Measurements from ENCODE around the gene FBN3.

FBN3 gene

GRCh38 chr19:8126511-8126910, 22.9 kb downstream of the FBN3 start:
- Histone ChIP-seq H2AFZ (ENCODE audit: low read length) (no peak overlapping the region), H3K79me2 (ENCODE audit: insufficient read depth, low read length) (no peaks in the 10 kb centered on the region), H3K9me2 (replicated peaks; ENCODE audit: low read depth, low read length) (no peaks in the 10 kb centered on the region), H3K27me3 (ENCODE audit: insufficient read depth, low read length, poor library complexity, severe bottlenecking) (no peaks in the 10 kb centered on the region), H3K4me2 (ENCODE audit: low read depth, low read length, poor library complexity, severe bottlenecking) (no peak overlapping the region), H4K20me1 (ENCODE audit: insufficient read depth, low read length, poor library complexity, severe bottlenecking) (no peaks in the 10 kb centered on the region), H3K36me3 (ENCODE audit: insufficient read depth, low read length) (no peaks in the 10 kb centered on the region), H3K4me1 (ENCODE audit: insufficient read depth, low read length, poor library complexity, severe bottlenecking) (no peaks in the 10 kb centered on the region), H3K9ac (ENCODE audit: low read depth, low read length, poor library complexity, severe bottlenecking) (no peak overlapping the region), H3F3A (ENCODE audit: low read depth) (no peaks in the 10 kb centered on the region), H3K4me3 (ENCODE audit: low read length, poor library complexity, severe bottlenecking) (no peak overlapping the region), H3K9me3 (ENCODE audit: insufficient read depth, low read depth, low read length) (no peaks in the 10 kb centered on the region)
- TF ChIP-seq EZH2phosphoT487 (IDR thresholded peaks at IDR 0.05; ENCODE audit: borderline replicate concordance): no peak
- TF ChIP-seq, protein P1, sequence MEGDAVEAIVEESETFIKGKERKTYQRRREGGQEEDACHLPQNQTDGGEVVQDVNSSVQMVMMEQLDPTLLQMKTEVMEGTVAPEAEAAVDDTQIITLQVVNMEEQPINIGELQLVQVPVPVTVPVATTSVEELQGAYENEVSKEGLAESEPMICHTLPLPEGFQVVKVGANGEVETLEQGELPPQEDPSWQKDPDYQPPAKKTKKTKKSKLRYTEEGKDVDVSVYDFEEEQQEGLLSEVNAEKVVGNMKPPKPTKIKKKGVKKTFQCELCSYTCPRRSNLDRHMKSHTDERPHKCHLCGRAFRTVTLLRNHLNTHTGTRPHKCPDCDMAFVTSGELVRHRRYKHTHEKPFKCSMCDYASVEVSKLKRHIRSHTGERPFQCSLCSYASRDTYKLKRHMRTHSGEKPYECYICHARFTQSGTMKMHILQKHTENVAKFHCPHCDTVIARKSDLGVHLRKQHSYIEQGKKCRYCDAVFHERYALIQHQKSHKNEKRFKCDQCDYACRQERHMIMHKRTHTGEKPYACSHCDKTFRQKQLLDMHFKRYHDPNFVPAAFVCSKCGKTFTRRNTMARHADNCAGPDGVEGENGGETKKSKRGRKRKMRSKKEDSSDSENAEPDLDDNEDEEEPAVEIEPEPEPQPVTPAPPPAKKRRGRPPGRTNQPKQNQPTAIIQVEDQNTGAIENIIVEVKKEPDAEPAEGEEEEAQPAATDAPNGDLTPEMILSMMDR (conservative IDR thresholded peaks at IDR 0.05; ENCODE audit: low read length): no peak

DNA sequence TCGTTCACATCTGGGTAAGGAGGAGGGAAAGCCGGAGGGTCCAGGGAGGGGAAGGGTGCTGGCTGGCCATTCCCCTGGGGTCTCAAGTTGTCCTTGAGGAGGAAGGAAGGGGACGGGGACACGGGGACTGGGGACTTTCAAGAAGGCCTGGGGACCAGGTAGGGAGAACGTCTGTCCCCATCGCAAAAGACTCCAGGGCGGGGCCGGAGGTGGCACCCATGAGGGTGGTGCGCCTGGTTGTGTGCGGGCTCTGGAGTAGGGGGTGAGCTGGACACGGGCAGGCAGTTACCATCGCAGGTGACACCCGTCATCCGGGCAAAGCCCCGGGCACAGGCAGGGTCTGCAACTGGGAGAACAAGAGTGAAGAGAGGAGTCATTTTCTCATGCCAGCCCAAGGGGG, 23.4 kb downstream of the FBN3 start:
- no peak overlapping the region for H3K4me3 ChIP-seq (ENCODE audit: low read length, poor library complexity, severe bottlenecking)
- no peaks in the 10 kb centered on the region for H3K9me3 ChIP-seq (ENCODE audit: insufficient read depth, low read depth, low read length)
- H3K9me2 ChIP-seq (replicated peaks; ENCODE audit: low read depth, low read length): no peaks in the 10 kb centered on the region
- H3F3A ChIP-seq (ENCODE audit: low read depth): no peaks in the 10 kb centered on the region
- no peaks in the 10 kb centered on the region for H3K4me1 ChIP-seq (ENCODE audit: insufficient read depth, low read length, poor library complexity, severe bottlenecking)
- no peak overlapping the region for H2AFZ ChIP-seq (ENCODE audit: low read length)
- no peaks in the 10 kb centered on the region for H4K20me1 ChIP-seq (ENCODE audit: insufficient read depth, low read length, poor library complexity, severe bottlenecking)
- no peaks in the 10 kb centered on the region for H3K79me2 ChIP-seq (ENCODE audit: insufficient read depth, low read length)
- no peak overlapping the region for H3K9ac ChIP-seq (ENCODE audit: low read depth, low read length, poor library complexity, severe bottlenecking)
- H3K27me3 ChIP-seq (ENCODE audit: insufficient read depth, low read length, poor library complexity, severe bottlenecking): no peaks in the 10 kb centered on the region
- TF ChIP-seq EZH2phosphoT487 (IDR thresholded peaks at IDR 0.05; ENCODE audit: borderline replicate concordance): no peak
- TF ChIP-seq, protein P1 (conservative IDR thresholded peaks at IDR 0.05; ENCODE audit: low read length): no peak
- H3K36me3 ChIP-seq (ENCODE audit: insufficient read depth, low read length): no peaks in the 10 kb centered on the region
- H3K4me2 ChIP-seq (ENCODE audit: low read depth, low read length, poor library complexity, severe bottlenecking): no peak overlapping the region

- no peaks in the 10 kb centered on the region for H3K79me2 ChIP-seq (ENCODE audit: insufficient read depth, low read length)
- H2AFZ ChIP-seq (ENCODE audit: low read length): no peak overlapping the region
- no peaks in the 10 kb centered on the region for H3K36me3 ChIP-seq (ENCODE audit: insufficient read depth, low read length)
- no peaks in the 10 kb centered on the region for H3F3A ChIP-seq (ENCODE audit: low read depth)
- H3K9ac ChIP-seq (ENCODE audit: low read depth, low read length, poor library complexity, severe bottlenecking): no peak overlapping the region
- no peaks in the 10 kb centered on the region for H3K4me1 ChIP-seq (ENCODE audit: insufficient read depth, low read length, poor library complexity, severe bottlenecking)
- TF ChIP-seq, protein P1 (conservative IDR thresholded peaks at IDR 0.05; ENCODE audit: low read length): no peak
- TF ChIP-seq EZH2phosphoT487 (IDR thresholded peaks at IDR 0.05; ENCODE audit: borderline replicate concordance): no peak
- H3K9me3 ChIP-seq (ENCODE audit: insufficient read depth, low read depth, low read length): no peaks in the 10 kb centered on the region
- no peaks in the 10 kb centered on the region for H4K20me1 ChIP-seq (ENCODE audit: insufficient read depth, low read length, poor library complexity, severe bottlenecking)
- no peaks in the 10 kb centered on the region for H3K9me2 ChIP-seq (replicated peaks; ENCODE audit: low read depth, low read length)
- H3K4me2 ChIP-seq (ENCODE audit: low read depth, low read length, poor library complexity, severe bottlenecking): no peak overlapping the region
- no peak overlapping the region for H3K4me3 ChIP-seq (ENCODE audit: low read length, poor library complexity, severe bottlenecking)
- H3K27me3 ChIP-seq (ENCODE audit: insufficient read depth, low read length, poor library complexity, severe bottlenecking): no peaks in the 10 kb centered on the region
Observed at GRCh38 chr19:8123683-8124082, 25.7 kb downstream of the FBN3 start.

Data from Loucy (cell line).